GM12872 (cell line): ENCODE measurements around the gene AARS2.

Experiments
- CTCF ChIP-seq: IDR thresholded peaks from 3 replicates; pipeline ENCODE4 v1.5.1; 2011; ENCODE audit warnings: low read depth, mild to moderate bottlenecking, low read length, moderate library complexity; ENCODE audit not compliant: insufficient read depth

Gene AARS2

GRCh38 chr6:44276667-44277640 is 36.2 kb downstream of the AARS2 start:
- no peak for TF ChIP-seq CTCF

- no peak for TF ChIP-seq CTCF
Measured at GRCh38 chr6:44275749-44276648, 37.1 kb downstream of the AARS2 start.

GRCh38 chr6:44275271-44275748 is 37.8 kb downstream of the AARS2 start:
- no peak for TF ChIP-seq CTCF

GRCh38 chr6:44273617-44274016 is 39.5 kb downstream of the AARS2 start:
- TF ChIP-seq CTCF = no peak

- no peak for TF ChIP-seq CTCF
Measured at GRCh38 chr6:44272999-44273566, 40.1 kb downstream of the AARS2 start.

GRCh38 chr6:44272529-44272928 is 40.6 kb downstream of the AARS2 start:
- TF ChIP-seq CTCF = no peak

- no peak for TF ChIP-seq CTCF
Measured at GRCh38 chr6:44271914-44272313, 41.2 kb downstream of the AARS2 start.
